ENCODE measurements around the gene CFAP161. TPM values are rescaled to one million over a fixed set of nuclear protein-coding genes. Genes with fewer than 3 reads are reported as not detected.
"Not testable (repeated sequence)": the region's sequence is repeated elsewhere in the genome, so short reads cannot be mapped to it uniquely, and the experiment has no call there.

CFAP161 gene
- total and polyA plus RNA-seq, 2 experiments from 2014 or later: 0.13 TPM; not detected in 1

GRCh38 chr15:81158561-81158960 lies 24.5 kb downstream of the CFAP161 start:
- H3K4me2 ChIP-seq, H3K4me3 Mint-ChIP-seq: not testable (repeated sequence)

GRCh38 chr15:81160312-81161159 lies 26.5 kb downstream of the CFAP161 start:
- Mint-ChIP-seq H3K27me3 (ENCODE audit: insufficient read depth, low read depth, poor library complexity) (peaks cover 7% of the 10 kb centered on the region), H3K9me3 (no peaks in the 10 kb centered on the region), H3K4me3 (no peak overlapping the region), H3K36me3 (ENCODE audit: low read depth) (no peaks in the 10 kb centered on the region), H3K4me1 (no peaks in the 10 kb centered on the region), H3K27ac (no peak overlapping the region)
- no peak overlapping the region for H3K4me3 ChIP-seq
- no peaks in the 10 kb centered on the region for H3K79me2 ChIP-seq (replicated peaks; ENCODE audit: insufficient read depth)
- H3K4me1 ChIP-seq (ENCODE audit: insufficient read depth): no peaks in the 10 kb centered on the region
- no peak for DNase-seq (ENCODE audit: low spot score)
- H4K20me1 ChIP-seq (replicated peaks; ENCODE audit: insufficient read depth): no peaks in the 10 kb centered on the region
- H3F3A ChIP-seq (replicated peaks; ENCODE audit: low read depth): no peaks in the 10 kb centered on the region
- 0 out of 2 replicates have a peak, but pooled peaks cover 3% of the 10 kb centered on the region for H3K9me2 ChIP-seq (ENCODE audit: insufficient read depth)
- no peak overlapping the region for H3K27ac ChIP-seq (ENCODE audit: low read depth)
- no peaks in the 10 kb centered on the region for H3K27me3 ChIP-seq (ENCODE audit: insufficient read depth)
- TF ChIP-seq EZH2phosphoT487 (IDR thresholded peaks at IDR 0.05; ENCODE audit: unreplicated experiment): no peak
- no peak for ATAC-seq
- H3K36me3 ChIP-seq (ENCODE audit: insufficient read depth): no peaks in the 10 kb centered on the region
- H3K4me2 ChIP-seq: no peak overlapping the region
- no peak overlapping the region for H2AFZ ChIP-seq

More at GRCh38 chr15:81158561-81158960, 24.5 kb downstream of the CFAP161 start:
- H3K27ac ChIP-seq (ENCODE audit: low read depth); H3K36me3 ChIP-seq (ENCODE audit: insufficient read depth); H3K79me2 ChIP-seq (replicated peaks; ENCODE audit: insufficient read depth); H2AFZ ChIP-seq; ATAC-seq; H3K27me3 ChIP-seq (ENCODE audit: insufficient read depth); H3K27me3 Mint-ChIP-seq (ENCODE audit: insufficient read depth, low read depth, poor library complexity); DNase-seq (ENCODE audit: low spot score); H3K9me3 Mint-ChIP-seq; H3F3A ChIP-seq (replicated peaks; ENCODE audit: low read depth); H4K20me1 ChIP-seq (replicated peaks; ENCODE audit: insufficient read depth); H3K4me1 Mint-ChIP-seq; H3K27ac Mint-ChIP-seq; H3K4me1 ChIP-seq (ENCODE audit: insufficient read depth); H3K4me3 ChIP-seq; H3K36me3 Mint-ChIP-seq (ENCODE audit: low read depth); H3K9me2 ChIP-seq (ENCODE audit: insufficient read depth): not testable (repeated sequence)

GRCh38 chr15:81161160-81161673 lies 27.1 kb downstream of the CFAP161 start:
- H3K4me3 ChIP-seq: no peak overlapping the region
- no peaks in the 10 kb centered on the region for H3K36me3 Mint-ChIP-seq (ENCODE audit: low read depth)
- no peak overlapping the region for H3K27ac ChIP-seq (ENCODE audit: low read depth)
- no peaks in the 10 kb centered on the region for H3K4me1 ChIP-seq (ENCODE audit: insufficient read depth)
- H2AFZ ChIP-seq: no peak overlapping the region
- 0 out of 2 replicates have a peak, but pooled peaks cover 3% of the 10 kb centered on the region for H3K9me2 ChIP-seq (ENCODE audit: insufficient read depth)
- ATAC-seq (no peak), DNase-seq (ENCODE audit: low spot score) (no peak)
- peaks cover 7% of the 10 kb centered on the region for H3K27me3 Mint-ChIP-seq (ENCODE audit: insufficient read depth, low read depth, poor library complexity)
- H3K4me3 Mint-ChIP-seq: no peak overlapping the region
- H3K4me2 ChIP-seq: no peak overlapping the region
- no peaks in the 10 kb centered on the region for H3K79me2 ChIP-seq (replicated peaks; ENCODE audit: insufficient read depth)
- H3K9me3 Mint-ChIP-seq: no peaks in the 10 kb centered on the region
- no peak overlapping the region for H3K27ac Mint-ChIP-seq
- no peaks in the 10 kb centered on the region for H3K27me3 ChIP-seq (ENCODE audit: insufficient read depth)
- H4K20me1 ChIP-seq (replicated peaks; ENCODE audit: insufficient read depth): no peaks in the 10 kb centered on the region
- no peaks in the 10 kb centered on the region for H3K4me1 Mint-ChIP-seq
- H3F3A ChIP-seq (replicated peaks; ENCODE audit: low read depth): no peaks in the 10 kb centered on the region
- no peaks in the 10 kb centered on the region for H3K36me3 ChIP-seq (ENCODE audit: insufficient read depth)
- TF ChIP-seq POLR2AphosphoS5 (IDR thresholded peaks at IDR 0.05; ENCODE audit: low read depth): no peak
- TF ChIP-seq NANOG (IDR thresholded peaks at IDR 0.05; ENCODE audit: borderline replicate concordance): no peak
- TF ChIP-seq EZH2phosphoT487 (IDR thresholded peaks at IDR 0.05; ENCODE audit: unreplicated experiment): no peak
- TF ChIP-seq ZNF462 (CRISPR knock-in tag; IDR thresholded peaks at IDR 0.05): no peak
- TF ChIP-seq JUNB (IDR thresholded peaks at IDR 0.05; ENCODE audit: unreplicated experiment): no peak
- no peak for TF ChIP-seq ZNF114 (CRISPR knock-in tag; IDR thresholded peaks at IDR 0.05)
- TF ChIP-seq CTCF (conservative IDR thresholded peaks at IDR 0.05; ENCODE audit: low read depth in 2 of 2): no peak
- TF ChIP-seq CREB1 (CRISPR knock-in tag; IDR thresholded peaks at IDR 0.05; ENCODE audit: low read depth): no peak

Data from GM23338 (cell line).